Breast epithelium (tissue), 3 donors: ENCODE measurements around the gene CCDC178.

ENCODE experiments used
- CTCF ChIP-seq, 3 donors: fragments of 450-650 bp; IDR thresholded peaks; one replicate each; pipeline ENCODE4 v1.5.1; 2016 to 2017; ENCODE audit warnings: antibody characterized with exemption in 3 of 3, mild to moderate bottlenecking in 3 of 3, moderate library complexity in 3 of 3
- POLR2A ChIP-seq: fragments of 450-650 bp; IDR thresholded peaks from one replicate; pipeline ENCODE4 v1.6.1; 2016; ENCODE audit warnings: antibody characterized with exemption, mild to moderate bottlenecking, moderate library complexity
- POLR2AphosphoS5 ChIP-seq, 3 donors: sonication (generic); formaldehyde crosslinking; IDR thresholded peaks; one replicate each; pipeline ENCODE4 v1.6.1; 2017; ENCODE audit warnings: antibody characterized with exemption in 3 of 3

- TF ChIP-seq POLR2A: no peak
- no peak for TF ChIP-seq CTCF (IDR thresholded peaks at IDR 0.05)
- no peak for TF ChIP-seq POLR2AphosphoS5 (IDR thresholded peaks at IDR 0.05)
Measured at GRCh38 chr18:33062834-33063364, 377.6 kb downstream of the CCDC178 start.
